DMS153 (cell line): ENCODE measurements around the gene TMEM178A.
"Not testable (repeated sequence)": the region's sequence is repeated elsewhere in the genome, so short reads cannot be mapped to it uniquely, and the experiment has no call there.

Experiments
- DNase-seq: peaks from one replicate; lab custom pipeline; 2025; lab: John Stamatoyannopoulos, UW

TMEM178A gene

GRCh38 chr2:39715822-39716221, 50.1 kb downstream of the TMEM178A start:
- DNase-seq: no peak

GRCh38 chr2:39717067-39717466, 51.4 kb downstream of the TMEM178A start:
- no peak for DNase-seq

GRCh38 chr2:39718483-39718882, 52.8 kb downstream of the TMEM178A start:
- DNase-seq: no peak

- no peak for DNase-seq
Observed at GRCh38 chr2:39719317-39719716, 53.6 kb downstream of the TMEM178A start.

- no peak for DNase-seq
Observed at GRCh38 chr2:39720970-39721369, 55.3 kb downstream of the TMEM178A start.

- DNase-seq: no peak
Observed at GRCh38 chr2:39723497-39723896, 57.8 kb downstream of the TMEM178A start.

- no peak for DNase-seq
Observed at GRCh38 chr2:39723946-39724827, 58.5 kb downstream of the TMEM178A start.

GRCh38 chr2:39724828-39725144, 59.1 kb downstream of the TMEM178A start:
- DNase-seq: no peak

GRCh38 chr2:39725401-39725800, 59.7 kb downstream of the TMEM178A start:
- no peak for DNase-seq

GRCh38 chr2:39728085-39728484, 62.4 kb downstream of the TMEM178A start:
- DNase-seq: not testable (repeated sequence)

- no peak for DNase-seq
Observed at GRCh38 chr2:39728941-39729351, 63.2 kb downstream of the TMEM178A start.

- no peak for DNase-seq
Observed at GRCh38 chr2:39730276-39730675, 64.6 kb downstream of the TMEM178A start.

GRCh38 chr2:39730685-39731302, 65.1 kb downstream of the TMEM178A start:
- DNase-seq: no peak

GRCh38 chr2:39731546-39731945, 65.8 kb downstream of the TMEM178A start:
- no peak for DNase-seq

- DNase-seq: no peak
Observed at GRCh38 chr2:39732482-39732881, 66.8 kb downstream of the TMEM178A start.

- no peak for DNase-seq
Observed at GRCh38 chr2:39733070-39733674, 67.5 kb downstream of the TMEM178A start.

GRCh38 chr2:39734445-39734844, 68.7 kb downstream of the TMEM178A start:
- no peak for DNase-seq

- no peak for DNase-seq
Observed at GRCh38 chr2:39735648-39736047, 69.9 kb downstream of the TMEM178A start.

GRCh38 chr2:39736640-39737039, 70.9 kb downstream of the TMEM178A start:
- no peak for DNase-seq

GRCh38 chr2:39737661-39738060, 71.9 kb downstream of the TMEM178A start:
- no peak for DNase-seq

- DNase-seq: no peak
Observed at GRCh38 chr2:39738936-39739335, 73.2 kb downstream of the TMEM178A start.

GRCh38 chr2:39739386-39739785, 73.7 kb downstream of the TMEM178A start:
- DNase-seq: no peak

- no peak for DNase-seq
Observed at GRCh38 chr2:39741871-39742270, 76.2 kb downstream of the TMEM178A start.
